ENCODE data around the gene PRUNE2.

Gene PRUNE2

GRCh38 chr9:76688471-76689238 lies 217.3 kb downstream of the PRUNE2 start:
- TF ChIP-seq CTCF (IDR thresholded peaks at IDR 0.05; ENCODE audit: low read depth, low read length, missing control alignments) = no peak
- DNase-seq (ENCODE audit: low read depth) = no peak
- no peak overlapping the region for H3K4me3 ChIP-seq (ENCODE audit: low read depth, low read length)

GRCh38 chr9:76687861-76688391 lies 218.0 kb downstream of the PRUNE2 start:
- no peak overlapping the region for H3K4me3 ChIP-seq (ENCODE audit: low read depth, low read length)
- no peak for TF ChIP-seq CTCF (IDR thresholded peaks at IDR 0.05; ENCODE audit: low read depth, low read length, missing control alignments)
- DNase-seq (ENCODE audit: low read depth) = no peak

- no peak overlapping the region for H3K4me3 ChIP-seq (ENCODE audit: low read depth, low read length)
- DNase-seq (ENCODE audit: low read depth) = no peak
- TF ChIP-seq CTCF (IDR thresholded peaks at IDR 0.05; ENCODE audit: low read depth, low read length, missing control alignments) = no peak
Observed at GRCh38 chr9:76686756-76687155, 219.2 kb downstream of the PRUNE2 start.

GRCh38 chr9:76684213-76684612 lies 221.7 kb downstream of the PRUNE2 start:
- TF ChIP-seq CTCF (IDR thresholded peaks at IDR 0.05; ENCODE audit: low read depth, low read length, missing control alignments) = no peak
- H3K4me3 ChIP-seq (ENCODE audit: low read depth, low read length) = no peak overlapping the region
- DNase-seq (ENCODE audit: low read depth) = no peak

- H3K4me3 ChIP-seq (ENCODE audit: low read depth, low read length) = no peak overlapping the region
- no peak for DNase-seq (ENCODE audit: low read depth)
- TF ChIP-seq CTCF (IDR thresholded peaks at IDR 0.05; ENCODE audit: low read depth, low read length, missing control alignments) = no peak
Observed at GRCh38 chr9:76681556-76681955, 224.4 kb downstream of the PRUNE2 start.

GRCh38 chr9:76680716-76681425 lies 225.0 kb downstream of the PRUNE2 start:
- no peak for DNase-seq (ENCODE audit: low read depth)
- H3K4me3 ChIP-seq (ENCODE audit: low read depth, low read length) = no peak overlapping the region
- TF ChIP-seq CTCF (IDR thresholded peaks at IDR 0.05; ENCODE audit: low read depth, low read length, missing control alignments) = no peak

Data from GM12864 (cell line).